Smooth muscle cell (in vitro differentiated cells): ENCODE results near the gene DNAH7. TPM values are rescaled to one million over a fixed set of nuclear protein-coding genes. Genes with fewer than 3 reads are reported as not detected.
"Not testable (repeated sequence)": the region's sequence is repeated elsewhere in the genome, so short reads cannot be mapped to it uniquely, and the experiment has no call there.

Experiments used
- DNase-seq: peaks from one replicate; lab custom pipeline; 2025; ENCODE audit not compliant: unreplicated experiment; lab: John Stamatoyannopoulos, UW
- H2AFZ ChIP-seq: fragments of 200-600 bp; sonication (generic); 2 replicates; pipeline ENCODE4 v1.6.0; 2016; ENCODE audit warnings: antibody characterized with exemption, low read depth, mild to moderate bottlenecking
- H3F3A ChIP-seq: fragments of 200-600 bp; sonication (generic); 2 replicates; pipeline ENCODE4 v1.6.0; 2017; ENCODE audit warnings: antibody characterized with exemption, low read depth
- H3K27ac ChIP-seq: fragments of 200-600 bp; sonication (generic); 2 replicates; pipeline ENCODE4 v1.5.1; 2016; ENCODE audit warnings: low read depth, mild to moderate bottlenecking
- H3K27me3 ChIP-seq: fragments of 200-600 bp; sonication (generic); 2 replicates; pipeline ENCODE4 v1.6.1; 2016; ENCODE audit warnings: low read depth, mild to moderate bottlenecking
- H3K36me3 ChIP-seq: fragments of 200-600 bp; sonication (generic); 2 replicates; pipeline ENCODE4 v1.5.1; 2016; ENCODE audit warnings: low read depth
- H3K4me1 ChIP-seq: fragments of 200-600 bp; sonication (generic); 2 replicates; pipeline ENCODE4 v1.5.1; 2016; ENCODE audit warnings: low read depth
- H3K4me2 ChIP-seq: fragments of 200-600 bp; sonication (generic); 2 replicates; pipeline ENCODE4 v1.6.0; 2016; ENCODE audit warnings: mild to moderate bottlenecking
- H3K4me3 ChIP-seq: fragments of 200-600 bp; sonication (generic); 2 replicates; pipeline ENCODE4 v1.5.1; 2016; ENCODE audit warnings: mild to moderate bottlenecking
- H3K79me2 ChIP-seq: fragments of 200-600 bp; sonication (generic); 2 replicates; pipeline ENCODE4 v1.6.0; 2016; ENCODE audit warnings: low read depth, mild to moderate bottlenecking
- H3K9ac ChIP-seq: fragments of 200-600 bp; sonication (generic); 2 replicates; pipeline ENCODE4 v1.6.0; 2016; ENCODE audit warnings: low read depth
- H3K9me3 ChIP-seq: fragments of 200-600 bp; sonication (generic); replicated peaks from 2 replicates; pipeline ENCODE4 v1.5.1; 2016; ENCODE audit warnings: low read depth
- H4K20me1 ChIP-seq: fragments of 200-600 bp; sonication (generic); 2 replicates; pipeline ENCODE4 v1.6.0; 2016; ENCODE audit warnings: low read depth
- CTCF ChIP-seq: fragments of 200-600 bp; sonication (generic); IDR thresholded peaks from 2 replicates; pipeline ENCODE4 v1.5.1; 2017; ENCODE audit warnings: borderline replicate concordance, mild to moderate bottlenecking, antibody characterized with exemption; ENCODE audit not compliant: insufficient read depth, poor library complexity, severe bottlenecking
- WGBS: methylation state at CpG from one replicate; pipeline ENCODE4 v1.1.7; 2016; ENCODE audit warnings: low lambda C conversion rate; 5-methylcytosine and 5-hydroxymethylcytosine counted together
- polyA plus RNA-seq: library from polyadenylated mRNA; unstranded; fragments of >200 nt; fragmentation: Nextera tagmentation; extraction: Ambion mirVana; gene quantifications from 2 replicates; pipeline ENCODE4 v1.2.1, GENCODE V29; 2016
- total RNA-seq: library from RNA; depleted of rRNA; stranded (reverse); fragments of >200 nt; gene quantifications from 2 replicates; pipeline ENCODE4 v1.2.3, GENCODE V29; 2014

The DNAH7 gene
- total and polyA plus RNA-seq, 2 experiments from 2014 or later, result 0.99 to 1.2 TPM

GRCh38 chr2:196097864-196098660, 29.4 kb upstream of the DNAH7 start:
- no peaks in the 10 kb centered on the region for H3K9me3 ChIP-seq
- H3F3A ChIP-seq, result no peaks in the 10 kb centered on the region
- no peaks in the 10 kb centered on the region for H4K20me1 ChIP-seq
- no peak overlapping the region for H3K4me3 ChIP-seq
- no peak overlapping the region for H3K27ac ChIP-seq
- no peaks in the 10 kb centered on the region for H3K4me1 ChIP-seq
- H3K9ac ChIP-seq, result no peak overlapping the region
- no peak for TF ChIP-seq CTCF
- H3K27me3 ChIP-seq, result no peaks in the 10 kb centered on the region
- 93% methylated on average over 6 of the region's 6 CpGs for WGBS
- H3K36me3 ChIP-seq, result no peaks in the 10 kb centered on the region
- H3K79me2 ChIP-seq, result no peaks in the 10 kb centered on the region
- no peak overlapping the region for H2AFZ ChIP-seq
- H3K4me2 ChIP-seq, result no peak overlapping the region
- no peak for DNase-seq

GRCh38 chr2:196096982-196097745, 28.5 kb upstream of the DNAH7 start:
- Histone ChIP-seq H3K27me3 (no peaks in the 10 kb centered on the region), H3K9me3 (no peaks in the 10 kb centered on the region), H3K4me1 (no peaks in the 10 kb centered on the region), H3K79me2 (no peaks in the 10 kb centered on the region), H2AFZ (no peak overlapping the region), H3K36me3 (no peaks in the 10 kb centered on the region), H3K4me2 (no peak overlapping the region), H3K9ac (no peak overlapping the region), H3K4me3 (no peak overlapping the region), H3F3A (no peaks in the 10 kb centered on the region), H4K20me1 (no peaks in the 10 kb centered on the region), H3K27ac (no peak overlapping the region)
- WGBS, result 60% methylated on average over 5 of the region's 5 CpGs
- no peak for TF ChIP-seq CTCF
- no peak for DNase-seq

GRCh38 chr2:196096264-196096663, 27.6 kb upstream of the DNAH7 start:
- DNase-seq, result no peak
- no peak overlapping the region for H3K4me2 ChIP-seq
- no peaks in the 10 kb centered on the region for H3F3A ChIP-seq
- H3K4me1 ChIP-seq, result no peaks in the 10 kb centered on the region
- no peaks in the 10 kb centered on the region for H3K27me3 ChIP-seq
- H3K27ac ChIP-seq, result no peak overlapping the region
- H3K36me3 ChIP-seq, result no peaks in the 10 kb centered on the region
- H3K9ac ChIP-seq, result no peak overlapping the region
- TF ChIP-seq CTCF, result no peak
- H3K4me3 ChIP-seq, result no peak overlapping the region
- H4K20me1 ChIP-seq, result no peaks in the 10 kb centered on the region
- no peaks in the 10 kb centered on the region for H3K9me3 ChIP-seq
- H2AFZ ChIP-seq, result no peak overlapping the region
- H3K79me2 ChIP-seq, result no peaks in the 10 kb centered on the region
- WGBS, result 96% methylated on average over 4 of the region's 4 CpGs

GRCh38 chr2:196089448-196089847, 20.8 kb upstream of the DNAH7 start:
- not testable (repeated sequence) for H3K4me2 ChIP-seq, H3K27ac ChIP-seq, H3K79me2 ChIP-seq, H3K36me3 ChIP-seq, H2AFZ ChIP-seq, DNase-seq, H4K20me1 ChIP-seq, H3K4me1 ChIP-seq, H3F3A ChIP-seq, H3K9me3 ChIP-seq, H3K9ac ChIP-seq, H3K27me3 ChIP-seq, H3K4me3 ChIP-seq
- 89% methylated on average over 5 of the region's 5 CpGs for WGBS
